Panc1 (cell line): Measurements from ENCODE around the gene SLFN12L. TPM values are rescaled to one million over a fixed set of nuclear protein-coding genes. Genes with fewer than 3 reads are reported as not detected.
"Not testable (repeated sequence)": the region's sequence is repeated elsewhere in the genome, so short reads cannot be mapped to it uniquely, and the experiment has no call there.

Experiments
- ATAC-seq: fragments of 200-7000 bp; cut with Tn5 transposase; 2 replicates; pipeline ENCODE4 v1.9.1; 2020; ENCODE audit warnings: mild to moderate bottlenecking, moderate library complexity
- BruUV-seq: library from RNA; stranded (reverse); fragments of 400-500 nt; replicated peaks from 2 replicates; lab custom pipeline; 2021; lab: Mats Ljungman, UMichigan
- CTCF ChIA-PET: fragments of 300-600 bp; sonication (Branson Sonifier 250); formaldehyde crosslinking; loops from one replicate; lab custom pipeline; 2022; ENCODE audit warnings: antibody characterized with exemption; lab: Charles Lee
- POLR2A ChIA-PET: fragments of 300-600 bp; sonication (Branson Sonifier 250); formaldehyde crosslinking; loops from one replicate; lab custom pipeline; 2022; ENCODE audit warnings: antibody characterized with exemption; lab: Charles Lee
- DNase-seq: peaks from one replicate; pipeline ENCODE4 v3.0.0-alpha.2; 2010; ENCODE audit warnings: low read depth, low spot score
- H3K27ac ChIP-seq: 2 replicates; pipeline ENCODE4 v1.5.1; 2011; ENCODE audit warnings: mild to moderate bottlenecking, low read length, inconsistent platforms
- H3K27me3 ChIP-seq: fragments of 200-500 bp; sonication (Bioruptor generic); 2 replicates; pipeline ENCODE4 v1.6.0; 2014; ENCODE audit warnings: low read length, inconsistent platforms; ENCODE audit not compliant: control insufficient read depth, insufficient read depth
- H3K36me3 ChIP-seq: fragments of 200-500 bp; sonication (Bioruptor generic); 2 replicates; pipeline ENCODE4 v1.5.1; 2014; ENCODE audit warnings: inconsistent platforms, mild to moderate bottlenecking, low read length, moderate library complexity; ENCODE audit not compliant: control insufficient read depth, insufficient read depth
- H3K4me1 ChIP-seq: 2 replicates; pipeline ENCODE4 v1.5.1; 2011; ENCODE audit warnings: inconsistent platforms, mild to moderate bottlenecking, low read length, moderate library complexity; ENCODE audit not compliant: control insufficient read depth, insufficient read depth
- H3K4me3 ChIP-seq, 2 experiments: 2 replicates each; pipeline ENCODE4 v1.5.1; 2011 to 2012; ENCODE audit warnings: low read depth in 2 of 2, low read length in 2 of 2, mild to moderate bottlenecking in 2 of 2, inconsistent platforms in 1 of 2, moderate library complexity in 1 of 2
- H3K9me3 ChIP-seq: fragments of 200-500 bp; sonication (Bioruptor generic); 2 replicates; pipeline ENCODE4 v1.5.1; 2014; ENCODE audit warnings: low read depth, mild to moderate bottlenecking, inconsistent platforms, low read length, moderate library complexity; ENCODE audit not compliant: control insufficient read depth, insufficient read depth
- CTCF ChIP-seq: fragments of 450-650 bp; IDR thresholded peaks from 2 replicates; pipeline ENCODE4 v1.5.1; 2017; ENCODE audit warnings: mild to moderate bottlenecking
- POLR2AphosphoS5 ChIP-seq: IDR thresholded peaks from 2 replicates; pipeline ENCODE4 v1.6.1; 2012; ENCODE audit warnings: mild to moderate bottlenecking, low read depth, low read length, moderate library complexity
- REST ChIP-seq, 2 experiments: IDR thresholded peaks; 2 replicates each; pipeline ENCODE4 v1.6.1; 2011 to 2012; ENCODE audit warnings: low read depth in 2 of 2, control low read depth in 1 of 2, low read length in 1 of 2, mild to moderate bottlenecking in 1 of 2, moderate library complexity in 1 of 2; ENCODE audit not compliant: insufficient read depth in 1 of 2
- SIN3A ChIP-seq: IDR thresholded peaks from 2 replicates; pipeline ENCODE4 v1.6.1; 2012; ENCODE audit warnings: low read depth, mild to moderate bottlenecking, low read length, moderate library complexity, borderline replicate concordance; ENCODE audit not compliant: insufficient read depth
- in situ Hi-C: cut with HindIII; loops from 2 replicates; pipeline ENCODE4 v1.10.0; 2016; ENCODE audit warnings: low sequenced_read_pairs, low pct_unique_long_range_greater_than_20kb
- intact Hi-C: fragments of 100-400 bp; cut with micrococcal nuclease; formaldehyde crosslinking; loops from one replicate; pipeline ENCODE4 v1.10.0; 2022; ENCODE audit not compliant: unreplicated experiment
- total RNA-seq: library from RNA; stranded (reverse); gene quantifications from one replicate; pipeline ENCODE4 v1.2.1, GENCODE V29; 2021; ENCODE audit not compliant: unreplicated experiment

SLFN12L gene
- total RNA-seq, 1 experiment from 2014 or later, result 0.33 TPM

- Histone ChIP-seq H3K9me3 (no peaks in the 10 kb centered on the region), H3K27me3 (peaks cover 5% of the 10 kb centered on the region; the same call in 1 of the 2 replicates), H3K4me3 (no peak overlapping the region), H3K27ac (no peak overlapping the region), H3K4me1 (no peaks in the 10 kb centered on the region), H3K36me3 (no peaks in the 10 kb centered on the region)
- DNase-seq, result no peak
- CTCF ChIA-PET, result no interaction called here
- no peak for TF ChIP-seq REST (IDR thresholded peaks at IDR 0.05; ENCODE audit: insufficient read depth in 1 of 2, low read depth in 2 of 2, low read length in 1 of 2)
- TF ChIP-seq SIN3A, result no peak
- TF ChIP-seq CTCF, result no peak
- intact Hi-C loops (no loop called here), in situ Hi-C loops (no loop called here)
- no TSS peak for BruUV-seq
- POLR2A ChIA-PET, result no interaction called here
- no peak for ATAC-seq
These were observed 22.9 kb downstream of the SLFN12L start for GRCh38 chr17:35514564-35514963.

GRCh38 chr17:35510052-35510451, 27.4 kb downstream of the SLFN12L start:
- ChIA-PET CTCF (no interaction called here), POLR2A (interaction anchor here (0.6 kb wide), 1 partner anchor 22 kb away, joined by 6 read pairs; no protein-coding TSS in a partner anchor)
- no TSS peak for BruUV-seq
- no peak for ATAC-seq
- intact Hi-C loops (no loop called here), in situ Hi-C loops (no loop called here)
- Histone ChIP-seq H3K9me3 (no peaks in the 10 kb centered on the region), H3K36me3 (no peaks in the 10 kb centered on the region), H3K27ac (no peak overlapping the region), H3K4me3 (no peak overlapping the region), H3K27me3 (peaks cover 5% of the 10 kb centered on the region; the same call in 1 of the 2 replicates), H3K4me1 (no peaks in the 10 kb centered on the region)
- no peak for DNase-seq
- TF ChIP-seq SIN3A, result no peak
- no peak for TF ChIP-seq POLR2AphosphoS5

GRCh38 chr17:35507714-35508113, 29.8 kb downstream of the SLFN12L start:
- in situ Hi-C loops, H3K4me3 ChIP-seq, intact Hi-C loops, BruUV-seq, H3K27ac ChIP-seq, H3K4me1 ChIP-seq, H3K27me3 ChIP-seq, DNase-seq, H3K9me3 ChIP-seq, CTCF ChIA-PET, H3K36me3 ChIP-seq, POLR2A ChIA-PET, ATAC-seq: not testable (repeated sequence)
